HEK293 (cell line): ENCODE results near the gene FSTL4.

ENCODE experiments used
- ZNF155 ChIP-seq: fragments of 450-650 bp; formaldehyde crosslinking; IDR thresholded peaks from 2 replicates; pipeline ENCODE4 v1.5.1; 2016; ENCODE audit warnings: missing biosample characterization, missing genetic modification characterization
- ZNF274 ChIP-seq, 2 experiments: fragments of 200-500 bp in 1 of 2; fragments of 450-650 bp in 1 of 2; sonication (Bioruptor generic) in 1 of 2; formaldehyde crosslinking in 1 of 2; IDR thresholded peaks; 2 replicates each; pipeline versions ENCODE4 v1.5.1 to v1.6.1; 2014 to 2016; ENCODE audit warnings: borderline replicate concordance in 1 of 2, inconsistent platforms in 1 of 2, low read length in 1 of 2, missing biosample characterization in 1 of 2, missing genetic modification characterization in 1 of 2
- TF ChIP-seq, protein P1 (sequence below): fragments of 450-650 bp; formaldehyde crosslinking; IDR thresholded peaks from 2 replicates; pipeline ENCODE4 v1.5.1; 2016; ENCODE audit warnings: missing biosample characterization, missing genetic modification characterization
- TF ChIP-seq, protein P2 (sequence below): fragments of 450-650 bp; formaldehyde crosslinking; IDR thresholded peaks from 2 replicates; pipeline ENCODE4 v1.5.1; 2016; ENCODE audit warnings: missing biosample characterization, missing genetic modification characterization

DNA sequence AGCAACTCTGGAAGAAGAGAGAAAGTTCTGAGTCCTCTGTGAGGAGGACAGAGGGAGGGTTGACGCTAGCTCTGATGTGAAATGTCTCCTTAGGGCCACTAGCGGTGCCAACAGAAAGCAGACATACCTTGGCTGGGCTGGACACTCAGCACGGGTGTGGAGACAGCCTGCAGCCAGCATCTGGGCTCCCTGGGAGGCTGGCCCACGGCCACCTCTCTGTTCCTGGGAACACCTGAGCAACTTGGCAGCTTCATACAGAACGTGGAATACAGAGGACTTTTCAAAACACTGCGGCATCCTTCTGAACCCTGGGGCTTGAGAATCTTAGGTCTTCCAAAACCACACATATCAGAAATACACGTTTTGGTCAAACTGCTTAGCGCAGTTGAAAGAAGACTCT lies 269.1 kb downstream of the FSTL4 start:
- TF ChIP-seq ZNF155 (tag by site-specific recombination) (no peak), ZNF274 (IDR thresholded peaks at IDR 0.05; ENCODE audit: low read length) (no peak), ZNF274 (tag by site-specific recombination; IDR thresholded peaks at IDR 0.05; ENCODE audit: borderline replicate concordance) (no peak)
- TF ChIP-seq, protein P1, sequence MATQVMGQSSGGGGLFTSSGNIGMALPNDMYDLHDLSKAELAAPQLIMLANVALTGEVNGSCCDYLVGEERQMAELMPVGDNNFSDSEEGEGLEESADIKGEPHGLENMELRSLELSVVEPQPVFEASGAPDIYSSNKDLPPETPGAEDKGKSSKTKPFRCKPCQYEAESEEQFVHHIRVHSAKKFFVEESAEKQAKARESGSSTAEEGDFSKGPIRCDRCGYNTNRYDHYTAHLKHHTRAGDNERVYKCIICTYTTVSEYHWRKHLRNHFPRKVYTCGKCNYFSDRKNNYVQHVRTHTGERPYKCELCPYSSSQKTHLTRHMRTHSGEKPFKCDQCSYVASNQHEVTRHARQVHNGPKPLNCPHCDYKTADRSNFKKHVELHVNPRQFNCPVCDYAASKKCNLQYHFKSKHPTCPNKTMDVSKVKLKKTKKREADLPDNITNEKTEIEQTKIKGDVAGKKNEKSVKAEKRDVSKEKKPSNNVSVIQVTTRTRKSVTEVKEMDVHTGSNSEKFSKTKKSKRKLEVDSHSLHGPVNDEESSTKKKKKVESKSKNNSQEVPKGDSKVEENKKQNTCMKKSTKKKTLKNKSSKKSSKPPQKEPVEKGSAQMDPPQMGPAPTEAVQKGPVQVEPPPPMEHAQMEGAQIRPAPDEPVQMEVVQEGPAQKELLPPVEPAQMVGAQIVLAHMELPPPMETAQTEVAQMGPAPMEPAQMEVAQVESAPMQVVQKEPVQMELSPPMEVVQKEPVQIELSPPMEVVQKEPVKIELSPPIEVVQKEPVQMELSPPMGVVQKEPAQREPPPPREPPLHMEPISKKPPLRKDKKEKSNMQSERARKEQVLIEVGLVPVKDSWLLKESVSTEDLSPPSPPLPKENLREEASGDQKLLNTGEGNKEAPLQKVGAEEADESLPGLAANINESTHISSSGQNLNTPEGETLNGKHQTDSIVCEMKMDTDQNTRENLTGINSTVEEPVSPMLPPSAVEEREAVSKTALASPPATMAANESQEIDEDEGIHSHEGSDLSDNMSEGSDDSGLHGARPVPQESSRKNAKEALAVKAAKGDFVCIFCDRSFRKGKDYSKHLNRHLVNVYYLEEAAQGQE (tag by site-specific recombination): no peak
- TF ChIP-seq, protein P2, sequence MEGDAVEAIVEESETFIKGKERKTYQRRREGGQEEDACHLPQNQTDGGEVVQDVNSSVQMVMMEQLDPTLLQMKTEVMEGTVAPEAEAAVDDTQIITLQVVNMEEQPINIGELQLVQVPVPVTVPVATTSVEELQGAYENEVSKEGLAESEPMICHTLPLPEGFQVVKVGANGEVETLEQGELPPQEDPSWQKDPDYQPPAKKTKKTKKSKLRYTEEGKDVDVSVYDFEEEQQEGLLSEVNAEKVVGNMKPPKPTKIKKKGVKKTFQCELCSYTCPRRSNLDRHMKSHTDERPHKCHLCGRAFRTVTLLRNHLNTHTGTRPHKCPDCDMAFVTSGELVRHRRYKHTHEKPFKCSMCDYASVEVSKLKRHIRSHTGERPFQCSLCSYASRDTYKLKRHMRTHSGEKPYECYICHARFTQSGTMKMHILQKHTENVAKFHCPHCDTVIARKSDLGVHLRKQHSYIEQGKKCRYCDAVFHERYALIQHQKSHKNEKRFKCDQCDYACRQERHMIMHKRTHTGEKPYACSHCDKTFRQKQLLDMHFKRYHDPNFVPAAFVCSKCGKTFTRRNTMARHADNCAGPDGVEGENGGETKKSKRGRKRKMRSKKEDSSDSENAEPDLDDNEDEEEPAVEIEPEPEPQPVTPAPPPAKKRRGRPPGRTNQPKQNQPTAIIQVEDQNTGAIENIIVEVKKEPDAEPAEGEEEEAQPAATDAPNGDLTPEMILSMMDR (tag by site-specific recombination): no peak
